ENCODE measurements around the gene GYG2.
"Not testable (repeated sequence)": the region's sequence is repeated elsewhere in the genome, so short reads cannot be mapped to it uniquely, and the experiment has no call there.

GYG2 gene

DNA sequence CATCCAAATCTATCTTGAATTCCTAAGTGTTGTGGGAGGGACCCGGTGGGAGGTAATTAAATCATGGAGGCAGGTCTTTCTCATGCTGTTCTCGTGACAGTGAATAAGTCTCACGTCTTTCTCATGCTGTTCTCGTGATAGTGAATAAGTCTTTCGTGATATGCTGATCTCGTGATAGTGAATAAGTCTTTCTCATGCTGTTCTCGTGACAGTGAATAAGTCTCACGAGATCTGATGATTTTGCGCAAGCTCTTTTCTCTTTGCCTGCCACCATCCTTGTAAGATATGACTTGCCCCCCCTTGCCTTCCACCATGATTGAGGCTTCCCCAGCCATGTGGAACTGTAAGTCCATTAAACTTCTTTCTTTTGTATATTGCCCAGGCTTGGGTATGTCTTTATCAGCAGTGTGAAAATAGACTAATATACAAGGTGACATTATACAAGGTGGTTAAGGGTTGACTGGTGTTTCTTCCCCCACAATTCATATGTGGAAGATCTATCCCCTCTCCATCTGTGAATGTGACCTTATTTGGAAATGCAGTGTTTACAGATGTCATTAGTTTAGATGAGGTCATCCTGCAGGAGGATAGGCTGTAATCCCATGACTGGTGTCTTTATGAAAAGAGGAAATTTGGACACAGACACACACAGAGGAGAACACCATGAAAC lies 72.8 kb downstream of the GYG2 start:
- no peak for DNase-seq (ENCODE audit: low read depth in 1 of 2, low spot score in 1 of 2)

DNA sequence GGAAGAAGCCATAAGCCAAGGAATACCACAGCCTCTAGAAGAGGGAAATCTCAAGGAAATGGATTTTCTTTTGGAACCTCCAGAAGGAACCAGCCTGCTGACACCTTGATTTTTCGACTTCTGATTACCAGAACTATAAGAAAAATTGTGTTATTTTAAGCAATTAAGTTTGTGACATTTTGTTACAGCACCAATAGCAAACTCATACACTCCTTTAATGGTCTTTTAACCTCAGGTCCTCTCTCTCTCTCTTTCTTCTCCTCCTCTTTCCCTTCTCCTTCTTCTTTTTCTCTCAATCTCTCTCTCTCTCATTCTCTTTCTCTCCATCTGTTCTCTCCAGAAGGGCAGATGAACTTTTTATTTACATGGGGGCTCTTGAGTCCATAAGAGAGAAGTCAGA lies 74.1 kb downstream of the GYG2 start:
- DNase-seq (ENCODE audit: low read depth in 1 of 2, low spot score in 1 of 2) = no peak

DNA sequence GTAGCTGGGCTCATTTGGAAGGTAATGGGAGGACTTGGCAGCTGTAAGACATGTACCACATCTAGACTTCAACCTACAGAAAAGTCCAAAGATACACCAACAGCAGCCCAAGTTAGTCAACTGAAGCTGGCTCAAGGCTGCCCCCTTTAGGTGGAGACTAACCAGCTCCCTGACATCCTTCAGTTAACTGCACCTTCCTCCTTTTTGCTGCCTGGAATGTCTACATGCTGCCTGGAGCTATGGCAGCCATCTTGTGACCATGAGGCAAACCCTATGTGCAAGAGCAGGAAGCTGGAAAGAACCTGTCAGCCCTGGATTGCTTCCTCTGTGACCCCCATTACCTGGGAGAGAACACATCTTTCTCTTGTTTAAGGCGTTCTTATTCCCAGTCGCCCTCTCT lies 74.6 kb downstream of the GYG2 start:
- DNase-seq (ENCODE audit: low read depth in 1 of 2, low spot score in 1 of 2) = no peak

DNA sequence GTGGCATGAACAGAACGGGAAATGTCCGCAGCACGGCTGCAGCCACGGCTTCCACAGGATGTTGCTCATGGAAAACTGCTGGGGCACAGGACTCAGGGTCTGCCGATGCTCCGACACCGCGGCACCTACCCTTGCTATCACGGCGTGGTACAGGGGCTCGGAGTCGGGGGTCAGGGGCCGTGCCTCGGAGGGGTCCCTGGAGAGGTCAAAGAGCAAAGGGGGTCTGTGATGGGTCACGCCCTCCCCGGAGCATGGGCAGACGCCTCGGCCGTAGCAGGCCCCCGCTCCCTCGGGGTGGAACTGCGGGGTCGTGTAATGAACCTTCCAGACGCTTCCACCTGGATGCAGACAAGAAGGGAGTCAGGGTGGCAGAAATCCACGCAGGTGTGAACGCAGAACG lies 78.6 kb downstream of the GYG2 start:
- DNase-seq (ENCODE audit: low read depth in 1 of 2, low spot score in 1 of 2) = no peak

DNA sequence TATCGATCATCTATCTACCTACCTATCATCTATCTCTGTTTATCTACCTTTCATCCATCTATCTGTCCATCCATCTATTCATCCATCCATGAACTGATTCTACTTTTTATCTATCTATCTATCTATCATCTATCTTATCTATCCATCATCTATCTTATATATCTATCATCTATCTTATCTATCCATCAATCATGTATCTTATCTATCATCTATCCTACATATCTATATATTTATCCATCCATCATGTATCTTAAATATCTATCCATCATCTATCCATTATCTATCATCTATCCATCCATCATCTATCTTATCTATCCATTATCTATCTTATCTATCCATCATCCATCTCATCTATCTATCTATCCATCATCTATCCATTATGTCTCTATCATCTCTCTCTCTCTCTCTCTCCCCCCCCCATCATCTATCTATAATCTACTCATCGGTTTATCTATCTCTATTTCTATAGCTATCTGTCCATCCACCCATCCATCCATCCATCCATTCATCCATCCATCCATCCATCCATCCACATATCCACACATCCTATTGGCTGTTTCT lies 79.5 kb downstream of the GYG2 start:
- no peak for DNase-seq (ENCODE audit: low read depth in 1 of 2, low spot score in 1 of 2)

DNA sequence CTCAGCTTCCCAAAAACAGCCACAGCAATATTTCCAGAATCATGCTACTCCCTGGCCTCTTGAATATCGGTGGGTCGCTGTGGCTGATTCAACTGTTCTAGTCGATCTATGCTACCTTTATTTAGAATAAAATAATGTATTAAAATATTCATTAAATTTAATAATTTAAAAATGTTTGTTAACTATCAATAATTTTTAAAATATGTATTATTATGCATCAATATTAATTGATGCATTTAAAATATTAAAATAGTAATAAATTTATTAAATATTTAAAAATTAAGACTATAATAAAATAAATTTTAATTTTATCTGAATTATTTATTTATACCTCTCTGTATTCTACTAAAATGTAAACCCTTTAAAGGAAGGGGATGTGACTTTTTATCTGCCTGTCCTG lies 81.4 kb downstream of the GYG2 start:
- DNase-seq (ENCODE audit: low read depth in 1 of 2, low spot score in 1 of 2) = no peak

DNA sequence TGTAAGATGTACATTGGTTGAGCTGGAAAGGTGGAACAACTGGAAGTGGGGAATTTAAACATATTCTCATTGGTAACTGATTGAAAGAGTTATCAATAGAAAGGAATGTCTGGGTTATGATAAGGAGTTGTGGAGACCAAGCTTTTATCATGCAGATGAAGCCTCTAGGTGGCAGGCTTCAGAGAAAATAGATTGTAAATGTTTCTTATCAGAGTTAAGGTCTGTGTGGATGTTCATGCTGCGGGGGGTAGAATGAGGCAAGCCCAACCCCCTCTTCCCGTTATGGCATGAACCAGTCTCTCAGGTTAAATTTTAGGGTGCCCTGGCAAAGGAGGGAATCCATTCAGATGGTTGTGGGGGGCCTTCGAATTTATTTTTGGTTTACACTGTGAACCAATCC lies 84.4 kb downstream of the GYG2 start:
- no peak for DNase-seq (ENCODE audit: low read depth in 1 of 2, low spot score in 1 of 2)

DNA sequence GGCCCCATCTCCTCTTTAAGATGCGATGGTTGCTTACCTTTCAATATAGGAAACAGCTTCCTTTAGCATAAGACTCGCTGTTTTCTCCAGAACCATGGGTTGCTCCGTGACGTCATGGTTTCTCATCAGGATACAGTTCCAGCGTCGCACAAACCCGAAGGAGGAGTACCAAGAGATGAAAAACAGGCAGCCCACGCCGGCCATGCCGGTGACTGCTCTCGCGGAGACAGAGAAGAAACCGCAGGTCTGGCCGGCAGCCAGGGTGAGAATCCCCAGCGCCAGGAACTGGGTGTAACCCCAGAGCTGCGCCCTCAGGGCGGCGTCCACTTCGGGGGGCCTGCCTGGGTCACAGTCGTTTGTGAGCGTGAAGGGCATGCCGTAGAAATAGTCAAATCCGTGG lies 89.0 kb downstream of the GYG2 start:
- no peak for DNase-seq (ENCODE audit: low read depth in 1 of 2, low spot score in 1 of 2)

DNA sequence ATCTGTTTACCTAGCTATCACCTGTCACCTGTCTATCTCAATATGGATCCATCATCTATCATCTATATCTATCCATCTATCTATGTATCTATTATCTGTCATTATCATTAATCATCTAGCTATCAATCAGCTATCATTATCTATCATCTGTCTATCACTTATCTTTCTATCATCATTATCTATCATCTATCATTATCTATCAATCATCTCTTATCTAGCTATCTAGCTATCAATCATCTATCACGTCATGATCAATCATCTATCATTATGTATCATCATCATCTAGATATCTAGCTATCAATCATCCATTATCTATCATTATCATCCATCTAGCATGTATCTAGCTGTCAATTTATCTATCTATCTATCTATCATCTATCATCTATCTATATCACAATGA lies 92.5 kb downstream of the GYG2 start:
- no peak for DNase-seq (ENCODE audit: low read depth in 1 of 2, low spot score in 1 of 2)

DNA sequence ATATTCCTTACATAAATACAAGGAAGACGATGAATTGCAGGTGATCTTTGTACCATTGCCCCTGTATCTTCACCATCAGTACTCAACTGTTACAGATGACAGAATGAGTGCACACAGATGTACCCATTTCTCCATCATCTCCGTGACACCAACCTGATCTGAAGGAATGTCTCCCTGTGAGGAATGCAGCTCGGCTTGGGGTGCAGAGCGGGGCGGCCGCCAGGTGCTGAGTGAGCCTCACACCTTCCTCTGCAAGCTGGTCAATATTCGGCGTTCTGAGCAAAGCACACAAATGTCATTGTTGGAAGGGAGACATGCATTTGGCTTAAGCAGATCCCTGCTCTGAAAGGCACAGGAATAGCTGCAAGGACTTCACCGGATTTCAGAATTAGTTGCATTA lies 93.0 kb downstream of the GYG2 start:
- no peak for DNase-seq (ENCODE audit: low read depth in 1 of 2, low spot score in 1 of 2)

DNA sequence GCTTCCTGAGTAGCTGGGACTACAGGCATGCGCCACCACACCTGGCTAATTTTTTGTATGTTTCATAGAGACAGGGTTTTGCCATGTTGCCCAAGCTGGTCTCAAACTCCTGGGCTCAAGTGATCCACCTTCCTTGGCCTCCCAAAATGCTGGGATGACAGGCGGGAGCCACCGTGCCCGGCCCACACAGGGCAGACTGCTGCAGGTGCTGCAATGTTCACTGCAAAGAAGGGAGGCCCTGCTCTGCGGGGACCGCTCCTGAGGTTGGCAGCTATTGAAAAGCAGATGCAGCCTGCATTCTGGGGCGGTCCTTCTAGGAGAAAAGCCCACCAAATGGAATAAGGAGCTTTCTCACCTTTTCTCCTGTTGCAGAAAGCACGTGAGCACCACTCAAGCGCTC lies 95.4 kb downstream of the GYG2 start:
- no peak for DNase-seq (ENCODE audit: low read depth in 1 of 2, low spot score in 1 of 2)

DNA sequence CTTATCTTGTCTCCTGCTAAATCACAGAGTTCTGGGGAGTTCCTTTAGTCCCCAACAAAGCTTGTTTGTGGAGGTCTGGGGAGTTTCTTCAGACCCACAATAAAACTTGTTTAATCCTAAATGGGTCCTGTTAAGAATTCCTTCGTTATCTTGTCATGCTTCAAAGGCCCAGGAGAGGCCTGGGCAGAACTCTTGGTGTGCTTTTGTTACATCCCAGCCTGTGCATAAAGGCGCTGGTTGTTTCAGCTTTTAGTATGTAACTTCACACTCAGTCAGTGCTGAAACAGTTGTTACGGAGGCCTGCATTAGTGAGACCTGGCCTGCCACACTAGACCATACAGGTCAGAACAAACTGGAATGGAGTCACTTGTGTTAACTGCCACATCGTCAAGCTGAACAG lies 97.5 kb downstream of the GYG2 start:
- not testable (repeated sequence) for DNase-seq (ENCODE audit: low read depth in 1 of 2, low spot score in 1 of 2)

DNA sequence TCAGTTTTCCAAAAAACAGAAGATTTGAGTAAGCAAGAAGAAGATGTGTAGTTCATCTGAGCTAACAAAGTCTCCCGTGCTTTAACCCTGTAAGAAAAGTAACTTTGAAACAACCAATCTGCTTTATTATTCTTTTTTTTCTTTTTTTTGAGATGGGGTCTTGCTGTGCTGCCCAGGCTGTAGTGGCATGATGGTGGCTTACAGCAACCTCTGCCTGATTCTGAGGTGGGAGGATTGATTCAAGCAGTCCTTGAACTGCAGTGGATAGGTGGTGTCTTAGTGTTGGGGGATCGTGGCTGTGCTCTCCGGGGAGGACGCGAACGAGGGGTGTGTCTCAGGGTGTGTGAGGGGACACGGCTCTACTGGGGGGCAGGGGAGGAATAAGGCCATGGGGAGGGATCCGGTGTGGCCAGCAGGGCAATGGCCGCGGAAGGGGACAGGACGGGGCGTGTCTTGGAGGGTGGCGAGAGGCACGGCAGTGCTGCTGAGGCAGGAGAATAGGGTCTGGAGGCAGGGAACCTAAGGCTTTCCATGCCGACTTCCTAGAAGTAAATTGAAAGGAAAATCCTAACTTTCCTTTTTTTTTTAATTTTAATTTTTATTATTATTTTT lies 98.0 kb downstream of the GYG2 start:
- no peak for DNase-seq (ENCODE audit: low read depth in 1 of 2, low spot score in 1 of 2)

DNA sequence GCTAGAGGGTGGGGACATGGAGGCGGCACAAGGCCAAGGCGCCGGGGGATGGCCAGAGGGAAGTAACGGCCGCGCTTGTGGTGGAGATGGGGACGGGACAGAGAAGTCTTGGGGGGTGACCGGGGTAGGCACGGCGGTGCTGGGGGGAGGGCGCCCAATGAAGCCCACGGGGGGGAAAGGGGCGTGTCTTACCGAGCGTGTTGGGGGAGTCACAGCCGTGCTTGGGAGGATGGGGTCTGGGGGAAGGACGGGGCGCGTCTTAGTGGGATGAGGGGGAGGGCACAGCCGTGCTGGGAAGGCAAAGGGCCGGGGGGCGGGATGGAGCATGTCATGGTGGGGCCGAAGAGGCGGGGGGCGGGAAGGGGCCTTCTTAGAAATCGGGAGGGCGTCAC lies 99.5 kb downstream of the GYG2 start:
- no peak for DNase-seq (ENCODE audit: low read depth in 1 of 2, low spot score in 1 of 2)

DNA sequence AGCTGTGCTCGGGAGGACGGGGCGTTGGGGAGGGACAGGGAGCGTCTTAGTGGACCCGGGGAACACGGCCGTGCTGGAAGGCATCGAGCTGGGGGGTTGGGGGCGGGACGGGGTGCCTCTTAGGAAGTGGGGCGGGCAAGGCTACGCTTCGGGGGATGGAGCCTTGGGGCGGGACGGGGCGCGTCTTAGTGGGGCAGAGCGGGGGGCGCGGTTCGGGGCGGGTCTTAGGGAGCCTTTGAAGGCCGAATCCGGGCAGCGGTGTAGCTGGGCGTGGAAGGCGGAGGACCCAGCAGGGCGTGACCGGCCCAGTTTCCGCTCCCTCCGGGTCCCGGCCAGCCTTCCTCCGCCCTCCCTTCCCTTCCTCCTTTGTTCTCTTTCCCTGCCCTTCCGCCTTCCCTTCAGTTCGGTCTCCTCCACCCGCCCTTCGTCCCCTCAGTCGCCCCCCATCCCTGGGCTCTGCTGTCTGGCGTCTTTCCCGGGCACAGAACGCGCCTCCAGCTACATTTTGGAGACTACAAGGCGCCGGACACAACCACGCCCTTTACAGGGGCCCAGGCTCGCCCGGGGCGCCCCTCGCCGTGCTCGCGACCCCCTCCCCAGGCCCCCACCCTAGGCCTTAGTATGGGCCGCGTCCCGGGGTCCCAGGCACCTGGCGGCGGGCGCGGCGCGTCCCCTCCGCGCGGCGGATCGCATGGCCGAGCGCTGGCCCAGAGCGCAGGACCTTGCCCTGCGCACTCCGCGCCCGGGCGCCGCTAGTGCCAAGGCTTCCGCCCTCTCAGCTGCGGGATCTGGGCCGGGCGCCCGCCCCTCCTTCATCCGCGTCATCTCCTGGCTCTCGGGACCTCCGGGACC lies 100.1 kb downstream of the GYG2 start, which contains the start of gene ARSD:
Gene ARSD, minus strand, starts transcription at position 757 of the 852 bp plus-strand sequence. Its CDS starts 64 bp downstream, at position 693.
- DNase-seq (ENCODE audit: low read depth in 1 of 2, low spot score in 1 of 2) = peak in 1 of 2 donors; percentile 1

DNA sequence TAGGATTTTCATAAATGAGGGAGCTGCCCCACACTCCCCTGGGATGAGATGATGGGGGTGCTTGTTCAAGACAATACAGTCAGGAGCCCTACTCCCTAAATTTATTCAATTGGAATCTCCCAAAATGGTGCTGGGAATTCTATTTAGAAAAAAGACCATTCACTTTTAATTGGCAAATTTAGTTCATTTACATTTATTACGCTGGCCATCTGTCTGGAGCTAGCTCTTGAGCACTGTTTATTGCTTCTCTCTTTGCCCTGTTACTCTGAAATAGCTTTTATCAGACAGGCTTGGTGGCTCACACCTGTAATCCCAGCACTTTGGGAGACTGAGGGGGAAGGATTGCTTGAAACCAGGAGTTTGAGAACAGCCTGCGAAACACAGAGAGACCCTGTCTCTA lies 102.4 kb downstream of the GYG2 start:
- DNase-seq (ENCODE audit: low read depth in 1 of 2, low spot score in 1 of 2) = no peak

DNA sequence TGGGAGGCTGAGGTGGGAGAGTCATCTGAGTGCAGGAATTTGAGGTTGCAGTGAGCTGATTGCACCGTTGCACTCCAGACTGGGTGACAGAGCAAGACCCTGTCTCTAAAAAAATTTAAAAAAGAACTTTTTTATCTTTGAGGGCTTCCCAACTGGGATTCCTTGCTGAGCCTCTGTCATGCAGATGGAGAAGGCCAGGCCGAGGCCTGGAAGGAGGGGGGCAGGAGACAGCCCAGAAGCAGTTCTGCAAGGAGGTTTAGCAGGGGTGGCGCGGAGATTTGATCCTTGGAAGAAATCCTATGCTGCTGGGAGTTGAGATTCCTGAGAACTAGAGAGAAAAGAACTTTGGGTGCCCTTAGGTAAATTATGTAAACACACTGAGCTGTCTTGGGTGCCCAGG lies 102.9 kb downstream of the GYG2 start:
- DNase-seq (ENCODE audit: low read depth in 1 of 2, low spot score in 1 of 2) = no peak
